HFFc6 (cell line): ENCODE measurements around the gene NOXA1. TPM values are rescaled to one million over a fixed set of nuclear protein-coding genes. Genes with fewer than 3 reads are reported as not detected.
A peak's percentile ranks its signal among the peaks of the same experiment; 100 is the strongest.

Experiments
- DNase-seq: peaks from one replicate; pipeline ENCODE4 v3.0.0-alpha.2; 2018
- H3K27ac Mint-ChIP-seq: 2 replicates; pipeline ENCODE4 v1.8.0; 2020; ENCODE audit warnings: mild to moderate bottlenecking, mixed read lengths
- H3K27me3 Mint-ChIP-seq: 2 replicates; pipeline ENCODE4 v1.8.0; 2021; ENCODE audit warnings: mild to moderate bottlenecking, moderate library complexity, mixed read lengths; ENCODE audit not compliant: insufficient read depth
- H3K36me3 Mint-ChIP-seq: 2 replicates; pipeline ENCODE4 v1.8.0; 2021; ENCODE audit warnings: low read depth, mixed read lengths
- H3K4me1 Mint-ChIP-seq: 2 replicates; pipeline ENCODE4 v1.8.0; 2020; ENCODE audit warnings: low read depth, mixed read lengths
- H3K4me3 Mint-ChIP-seq: 2 replicates; pipeline ENCODE4 v1.8.0; 2020; ENCODE audit warnings: mild to moderate bottlenecking, moderate library complexity, mixed read lengths
- H3K9me3 Mint-ChIP-seq: 2 replicates; pipeline ENCODE4 v1.8.0; 2020; ENCODE audit warnings: mild to moderate bottlenecking, mixed read lengths
- microRNA-seq: library from miRNA; unstranded; fragments of <30 nt; microRNA quantifications from one replicate; pipeline ENCODE4, GENCODE V29; 2019
- total RNA-seq, 6 experiments: library from RNA; stranded (reverse); fragmentation: NEBNext Ultra II Directional; extraction: Animal tissue kit (Norgen Biotek cat#: 25700); gene quantifications; 2 replicates in 1 of 6; 3 replicates in 5 of 6; pipeline ENCODE4 v1.2.3, GENCODE V29; 2021
- TF ChIP-seq, protein P1 (sequence below): fragments of 200-600 bp; sonication (generic); IDR thresholded peaks from 2 replicates; pipeline ENCODE4 v1.5.0; 2021; ENCODE audit warnings: antibody characterized with exemption, mild to moderate bottlenecking

The NOXA1 gene
- total RNA-seq, 6 experiments from 2014 or later: 0.09 to 0.36 (median 0.20) TPM; not detected in 1

DNA sequence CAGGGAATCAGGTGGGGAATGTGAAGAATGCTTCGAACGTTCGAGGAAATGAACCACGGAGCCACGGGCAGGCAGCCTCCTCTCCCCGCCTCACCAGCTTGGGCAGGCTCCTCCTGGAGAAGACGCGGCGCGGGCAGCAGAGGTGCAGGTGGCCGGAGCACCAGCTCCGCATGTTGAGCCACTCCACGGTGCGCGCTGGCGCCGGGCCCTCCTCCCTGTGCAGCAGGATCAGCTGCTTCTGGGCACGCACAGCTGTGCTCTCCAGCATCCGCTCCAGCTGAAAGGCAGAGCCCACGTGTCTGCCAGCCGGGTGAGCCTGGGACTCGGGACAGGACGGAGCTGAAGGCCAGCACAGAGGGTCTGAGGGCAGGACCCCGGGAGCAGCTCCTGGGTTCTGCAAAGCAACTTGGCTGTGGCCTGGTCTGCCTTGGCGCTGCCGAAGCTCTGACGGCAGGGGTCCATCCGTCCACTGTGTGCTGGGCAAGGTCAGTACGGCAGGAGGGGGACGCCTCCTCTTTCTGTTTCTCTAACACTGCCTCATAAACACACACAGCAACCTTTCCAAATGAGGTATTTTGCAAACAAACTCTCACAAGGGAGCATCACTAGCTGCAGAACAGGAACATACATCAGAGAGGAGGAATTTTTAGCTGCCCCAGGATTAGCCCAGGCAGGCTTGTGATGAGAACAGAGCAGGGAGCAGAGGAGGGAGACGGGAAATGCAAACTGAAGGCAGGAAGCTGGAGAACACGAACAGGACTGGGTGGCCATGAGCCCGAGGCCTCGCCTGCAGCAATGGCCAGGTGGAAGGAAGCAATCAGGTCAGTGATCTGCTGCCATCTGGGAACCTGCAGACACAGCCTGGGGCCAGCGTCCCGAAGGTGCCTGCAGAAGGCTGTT is 56.0 kb downstream of the NOXA1 start:
- Mint-ChIP-seq H3K27me3 (peaks cover 3% of the 10 kb centered on the region), H3K4me3 (peak overlapping the region; percentile 32; the same call in 1 of the 2 replicates), H3K36me3 (peaks cover 14% of the 10 kb centered on the region), H3K9me3 (peaks cover 16% of the 10 kb centered on the region), H3K27ac (no peak overlapping the region), H3K4me1 (peaks cover 22% of the 10 kb centered on the region)
- DNase-seq: peak; percentile 19
- TF ChIP-seq, protein P1, sequence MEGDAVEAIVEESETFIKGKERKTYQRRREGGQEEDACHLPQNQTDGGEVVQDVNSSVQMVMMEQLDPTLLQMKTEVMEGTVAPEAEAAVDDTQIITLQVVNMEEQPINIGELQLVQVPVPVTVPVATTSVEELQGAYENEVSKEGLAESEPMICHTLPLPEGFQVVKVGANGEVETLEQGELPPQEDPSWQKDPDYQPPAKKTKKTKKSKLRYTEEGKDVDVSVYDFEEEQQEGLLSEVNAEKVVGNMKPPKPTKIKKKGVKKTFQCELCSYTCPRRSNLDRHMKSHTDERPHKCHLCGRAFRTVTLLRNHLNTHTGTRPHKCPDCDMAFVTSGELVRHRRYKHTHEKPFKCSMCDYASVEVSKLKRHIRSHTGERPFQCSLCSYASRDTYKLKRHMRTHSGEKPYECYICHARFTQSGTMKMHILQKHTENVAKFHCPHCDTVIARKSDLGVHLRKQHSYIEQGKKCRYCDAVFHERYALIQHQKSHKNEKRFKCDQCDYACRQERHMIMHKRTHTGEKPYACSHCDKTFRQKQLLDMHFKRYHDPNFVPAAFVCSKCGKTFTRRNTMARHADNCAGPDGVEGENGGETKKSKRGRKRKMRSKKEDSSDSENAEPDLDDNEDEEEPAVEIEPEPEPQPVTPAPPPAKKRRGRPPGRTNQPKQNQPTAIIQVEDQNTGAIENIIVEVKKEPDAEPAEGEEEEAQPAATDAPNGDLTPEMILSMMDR: no peak

DNA sequence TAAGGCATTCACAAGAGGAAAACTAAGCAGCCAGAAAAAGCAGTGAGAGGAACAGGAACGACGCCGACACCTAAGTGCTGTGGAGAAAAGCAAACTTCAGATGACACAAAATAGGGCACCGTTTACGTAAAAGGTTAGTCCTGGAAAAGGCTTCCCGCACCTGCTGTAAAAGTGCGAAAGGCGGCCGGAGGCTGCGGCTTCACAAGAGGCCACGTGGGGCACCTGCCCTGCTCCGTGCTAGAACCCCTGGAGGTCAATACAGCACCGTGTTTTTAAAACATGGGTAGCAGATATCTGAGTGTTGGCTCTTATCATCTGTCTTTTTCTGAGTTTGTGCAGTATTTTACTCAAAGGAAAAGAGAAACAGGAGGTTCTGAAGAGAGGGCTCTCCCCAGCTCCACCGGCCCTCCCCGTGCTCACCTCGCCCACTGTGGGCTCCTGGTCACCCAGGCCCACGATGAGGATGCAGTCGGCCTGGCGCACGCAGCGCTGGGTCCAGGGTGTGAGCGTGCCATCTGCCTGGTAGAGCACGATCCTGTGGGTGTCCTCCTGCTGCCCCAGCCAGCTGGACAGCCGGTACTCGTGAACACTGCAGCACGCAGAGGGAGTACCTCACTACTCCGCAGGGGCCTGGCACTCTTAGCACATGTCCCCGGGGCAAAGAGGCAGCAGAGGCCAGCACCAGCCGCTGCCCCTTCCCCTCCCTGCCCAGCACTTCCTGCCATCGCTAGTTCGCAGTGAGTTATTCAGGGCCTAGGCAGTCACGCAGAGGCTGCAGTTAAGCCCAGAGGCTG is 56.9 kb downstream of the NOXA1 start:
- no peak overlapping the region for H3K27ac Mint-ChIP-seq

DNA sequence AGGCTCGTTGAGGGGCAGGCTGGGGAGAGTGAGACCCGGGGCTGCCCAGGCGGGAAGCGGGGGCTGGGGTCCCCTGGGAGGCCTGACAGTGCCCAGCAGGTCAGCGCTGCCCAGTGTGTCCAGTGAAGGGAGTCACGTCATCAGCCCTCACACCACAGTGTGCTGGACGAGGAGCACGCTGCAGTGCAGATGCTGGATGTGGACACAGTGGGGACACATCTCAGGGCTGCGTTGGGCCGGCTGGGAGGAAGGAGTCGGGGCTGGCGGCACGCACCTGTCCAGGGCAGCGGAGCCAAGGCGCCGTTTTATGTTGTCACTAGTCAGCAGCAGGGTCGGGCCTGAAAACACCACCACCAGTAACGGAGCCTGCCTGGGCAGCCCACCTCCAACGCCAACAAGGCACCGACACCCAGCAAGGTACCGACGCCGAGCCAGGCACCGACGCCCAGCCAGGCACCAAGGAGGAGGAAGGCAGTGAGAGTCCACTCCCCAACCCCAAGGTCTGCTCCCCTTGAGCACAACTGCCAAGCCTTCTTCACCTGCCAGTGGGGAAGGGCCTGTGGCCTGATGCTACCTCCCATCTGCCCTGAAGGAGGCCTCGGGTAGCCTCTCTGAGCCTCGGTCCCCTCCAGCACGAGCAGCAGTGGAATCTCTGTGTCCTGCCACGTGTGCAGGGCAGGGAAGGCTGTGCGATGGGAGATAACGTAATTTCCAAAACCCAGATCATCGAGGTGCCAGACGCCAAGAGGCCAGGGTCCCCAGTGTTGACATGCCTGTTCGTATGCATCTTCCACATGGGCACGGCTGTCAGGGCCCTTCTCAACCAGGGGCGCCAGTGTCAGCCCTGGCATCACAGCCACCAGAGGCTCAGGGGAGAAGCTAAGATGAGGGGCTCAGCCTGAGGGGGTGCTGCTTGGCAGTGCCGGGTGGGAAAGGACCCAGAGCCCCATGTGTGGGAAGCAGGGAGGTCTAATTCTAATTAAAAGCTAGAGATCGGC is 57.8 kb downstream of the NOXA1 start:
- no peak overlapping the region for H3K27ac Mint-ChIP-seq
- H3K4me1 Mint-ChIP-seq: peaks cover 22% of the 10 kb centered on the region
- DNase-seq: no peak
- H3K27me3 Mint-ChIP-seq: peaks cover 3% of the 10 kb centered on the region
- peaks cover 5% of the 10 kb centered on the region for H3K9me3 Mint-ChIP-seq
- H3K36me3 Mint-ChIP-seq: peaks cover 5% of the 10 kb centered on the region
- no peak overlapping the region for H3K4me3 Mint-ChIP-seq
- TF ChIP-seq, protein P1: no peak

More for the DNA sequence above, 56.9 kb downstream of the NOXA1 start:
- TF ChIP-seq, protein P1: no peak
- H3K27me3 Mint-ChIP-seq: peaks cover 3% of the 10 kb centered on the region
- H3K4me1 Mint-ChIP-seq: peaks cover 22% of the 10 kb centered on the region
- H3K36me3 Mint-ChIP-seq: peaks cover 11% of the 10 kb centered on the region
- DNase-seq: no peak
- peaks cover 11% of the 10 kb centered on the region for H3K9me3 Mint-ChIP-seq
- no peak overlapping the region for H3K4me3 Mint-ChIP-seq

DNA sequence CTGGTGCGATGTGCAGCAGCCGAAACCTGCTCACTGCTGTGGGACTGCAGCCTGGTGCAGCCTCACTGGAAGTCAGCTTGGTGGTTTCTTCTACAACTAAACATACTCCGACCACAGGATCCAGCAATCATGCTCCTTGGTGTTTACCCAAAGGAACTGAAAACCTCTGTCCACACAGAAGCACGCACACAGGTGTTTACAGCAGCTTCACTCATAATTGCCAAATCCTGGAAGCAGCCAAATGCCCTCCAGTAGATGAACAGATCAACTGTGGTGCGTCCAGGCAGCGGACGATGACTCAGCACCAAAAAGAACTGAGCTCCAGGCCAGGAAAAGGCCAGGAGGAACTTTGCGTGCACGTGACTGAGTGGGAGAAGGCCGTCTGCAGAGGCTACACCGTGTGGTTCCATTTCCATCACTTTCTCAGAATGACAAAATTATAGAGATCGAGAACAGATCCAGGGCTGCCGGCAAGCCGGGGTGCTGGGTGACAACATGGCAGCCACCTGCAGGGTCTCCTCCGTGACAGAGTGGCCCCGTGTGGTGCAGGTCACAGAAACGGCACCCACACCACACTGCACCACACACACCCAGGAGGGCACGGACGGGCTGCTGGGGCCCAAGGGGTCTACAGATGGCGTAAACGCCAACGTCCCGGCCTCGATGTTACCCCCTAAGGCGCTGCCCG is 59.0 kb downstream of the NOXA1 start:
- H3K27ac Mint-ChIP-seq: peak overlapping the region; percentile 73
- peaks cover 22% of the 10 kb centered on the region for H3K4me1 Mint-ChIP-seq
- H3K27me3 Mint-ChIP-seq: peaks cover 3% of the 10 kb centered on the region
- peak overlapping the region; percentile 28; the same call in 1 of the 2 replicates for H3K4me3 Mint-ChIP-seq
- DNase-seq: peak; percentile 63
- no peaks in the 10 kb centered on the region for H3K9me3 Mint-ChIP-seq
- TF ChIP-seq, protein P1: no peak
- no peaks in the 10 kb centered on the region for H3K36me3 Mint-ChIP-seq

Small RNA genes lying within 50 kb of the gene (microRNA-seq; reads per million reads assigned to microRNA genes)
- gene MIR7114: 7.7 reads per million, percentile 2 among the genes with 10 or more reads in this experiment

Other genes with a start within 250 kb of the NOXA1 start
- 10 to 100 TPM; 34.8 to 41.5 (median 37.4) TPM for gene ANAPC2, start 234.8 kb upstream of the NOXA1 start, total RNA-seq
- 10 to 100 TPM; 76.7 to 82.8 (median 82.1) TPM for gene SSNA1, start 234.7 kb upstream of the NOXA1 start, total RNA-seq
- 10 to 100 TPM in 4 of 6 experiments, 1 to 10 TPM in 2; 9.9 to 18.1 (median 13.3) TPM for gene TPRN, start 222.7 kb upstream of the NOXA1 start, total RNA-seq
- 10 to 100 TPM; 38.7 to 47.4 (median 40.1) TPM for gene TMEM203, start 217.7 kb upstream of the NOXA1 start, total RNA-seq
- 10 to 100 TPM; 13.1 to 17.3 (median 16.6) TPM for gene NDOR1, start 217.7 kb upstream of the NOXA1 start, total RNA-seq
- 1 to 10 TPM; 2.5 to 3.8 (median 3.4) TPM for gene RNF208, start 201.2 kb upstream of the NOXA1 start, total RNA-seq
- under 1 TPM; 0.41 to 0.97 (median 0.68) TPM for gene CYSRT1, start 198.2 kb upstream of the NOXA1 start, total RNA-seq
- not detected for gene RNF224, start 195.9 kb upstream of the NOXA1 start, total RNA-seq
- not detected for gene SLC34A3, start 192.5 kb upstream of the NOXA1 start, total RNA-seq
- 100 to 1,000 TPM; 415 to 760 (median 681) TPM for gene TUBB4B, start 182.1 kb upstream of the NOXA1 start, total RNA-seq
- not detected for gene STPG3, start 172.1 kb upstream of the NOXA1 start, total RNA-seq
- 10 to 100 TPM; 48.5 to 59.9 (median 52.7) TPM for gene NELFB, start 168.1 kb upstream of the NOXA1 start, total RNA-seq
- 10 to 100 TPM; 58.4 to 76.2 (median 62.2) TPM for gene TOR4A, start 145.7 kb upstream of the NOXA1 start, total RNA-seq
- under 1 TPM in 5 of 6 experiments, not detected in 1; 0.09 to 0.36 (median 0.17) TPM for gene NRARP, start 121.1 kb upstream of the NOXA1 start, total RNA-seq
- gene EXD3, start 231 bp upstream of the NOXA1 start, total RNA-seq: 10 to 100 TPM in 1 of 6 experiments, 1 to 10 TPM in 5; 6.4 to 10.6 (median 8.7) TPM
- gene ENTPD8, start 18.0 kb downstream of the NOXA1 start, total RNA-seq: not detected
- 10 to 100 TPM; 24.3 to 29.9 (median 26.4) TPM for gene NSMF, start 35.9 kb downstream of the NOXA1 start, total RNA-seq
- gene PNPLA7, start 127.0 kb downstream of the NOXA1 start, total RNA-seq: under 1 TPM; 0.20 to 0.90 (median 0.52) TPM
- gene MRPL41, start 128.5 kb downstream of the NOXA1 start, total RNA-seq: 10 to 100 TPM; 48.4 to 67.7 (median 57.3) TPM
- gene DPH7, start 155.5 kb downstream of the NOXA1 start, total RNA-seq: 10 to 100 TPM; 18.2 to 20.7 (median 20.1) TPM
- gene ZMYND19, start 167.1 kb downstream of the NOXA1 start, total RNA-seq: 10 to 100 TPM; 23.9 to 34.4 (median 25.4) TPM
- gene ARRDC1, start 182.3 kb downstream of the NOXA1 start, total RNA-seq: 10 to 100 TPM; 15.9 to 18.2 (median 17.1) TPM
- gene EHMT1, start 195.6 kb downstream of the NOXA1 start, total RNA-seq: 100 to 1,000 TPM in 1 of 6 experiments, 10 to 100 TPM in 5; 41.0 to 116 (median 46.9) TPM